ENCODE results near the gene IDH2. TPM values are rescaled to one million over a fixed set of nuclear protein-coding genes. Genes with fewer than 3 reads are reported as not detected.

The IDH2 gene
- total and polyA plus RNA-seq, 10 of the 15 experiments (the other 5 are each of a cell fraction or from before 2014, with no cell fraction given) = 2.3 to 358 (median 242) TPM

GRCh38 chr15:90054618-90055097 is 47.6 kb downstream of the IDH2 start:
- intact Hi-C loops (cut with micrococcal nuclease; ENCODE audit: unreplicated experiment) = no loop called here
- peaks cover 12% of the 10 kb centered on the region for H3K79me2 ChIP-seq (ENCODE audit: control insufficient read depth, insufficient read depth, low read length)
- H3K4me2 ChIP-seq (ENCODE audit: control insufficient read depth, insufficient read depth) = no peak overlapping the region
- TF ChIP-seq ASH2L (IDR thresholded peaks at IDR 0.05; ENCODE audit: borderline replicate concordance, low read depth) (no peak), TCF12 (IDR thresholded peaks at IDR 0.05; ENCODE audit: low read depth, low read length) (no peak), ZZZ3 (IDR thresholded peaks at IDR 0.05; ENCODE audit: control insufficient read depth, insufficient read length, low read depth) (no peak), PBX3 (IDR thresholded peaks at IDR 0.05; ENCODE audit: insufficient replicate concordance, low read depth, low read length) (no peak), MYC (IDR thresholded peaks at IDR 0.05; ENCODE audit: insufficient read depth, insufficient read length, insufficient replicate concordance, low read length, severe bottlenecking) (no peak), MYB (IDR thresholded peaks at IDR 0.05; ENCODE audit: borderline replicate concordance, low read depth, low read length) (no peak), CTCF (IDR thresholded peaks at IDR 0.05 in 2 of 3, conservative IDR thresholded peaks at IDR 0.05 in 1 of 3; ENCODE audit: control insufficient read depth in 2 of 3, extremely low read depth in 1 of 3, insufficient read depth in 1 of 3, low read depth in 3 of 3, low read length in 3 of 3) (no peak)
- in situ Hi-C loops (cut with MboI) = no loop called here
- FAIRE-seq (no peak), ATAC-seq (no peak), DNase-seq (ENCODE audit: low read depth, low spot score) (no peak)
- no peak overlapping the region for H3K4me3 ChIP-seq
- H3K9ac ChIP-seq (ENCODE audit: control insufficient read depth, insufficient read depth, low read length) = no peak overlapping the region
- H3K36me3 ChIP-seq (ENCODE audit: control insufficient read depth in 2 of 2, insufficient read depth in 2 of 2, low read length in 1 of 2) = peaks cover 0 to 2% of the 10 kb centered on the region in 2 experiments; a peak in 3 of 4 replicates
- WGBS (ENCODE audit: insufficient coverage, insufficient replicate concordance, low lambda C conversion rate, missing lambda C conversion rate) = 79% methylated on average over 7 of the region's 7 CpGs
- no TSS peak for BruUV-seq (replicated peaks)
- H3K27me3 ChIP-seq (replicated peaks in 1 of 2; ENCODE audit: control insufficient read depth in 2 of 2, insufficient read depth in 2 of 2, low read length in 1 of 2) = no peaks in the 10 kb centered on the region
- H3K27ac ChIP-seq (ENCODE audit: control insufficient read depth, insufficient read depth) = no peak overlapping the region
- H3K4me1 ChIP-seq (ENCODE audit: control insufficient read depth, insufficient read depth, low read length) = peaks cover 20% of the 10 kb centered on the region
- POLR2A ChIA-PET = no interaction called here
- H4K20me1 ChIP-seq (ENCODE audit: control insufficient read depth, insufficient read depth) = no peaks in the 10 kb centered on the region
- no peaks in the 10 kb centered on the region for H3K9me3 ChIP-seq (replicated peaks; ENCODE audit: control insufficient read depth, insufficient read depth, low read length)
- SMC1A ChIA-PET (ENCODE audit: uncharacterized antibody, unreplicated experiment) = interaction anchor here (1.3 kb wide), 1 partner anchor 13 kb away, joined by 3 read pairs; no protein-coding TSS in a partner anchor
- CTCF ChIA-PET = interaction anchor here (0.7 kb wide), 1 partner anchor 156 kb away, joined by 3 read pairs; no protein-coding TSS in a partner anchor
- RAD21 ChIA-PET (ENCODE audit: unreplicated experiment) = no interaction called here
- no peak overlapping the region for H2AFZ ChIP-seq (ENCODE audit: control insufficient read depth, low read depth, low read length)

Measured in GM12878 (cell line).